Testis (tissue), 3 donors: Measurements from ENCODE around the gene MBTD1. TPM values are rescaled to one million over a fixed set of nuclear protein-coding genes. Genes with fewer than 3 reads are reported as not detected.

ENCODE experiments used
- DNase-seq: peaks from one replicate; pipeline ENCODE4 v3.0.0-alpha.2; 2019
- H3K27ac ChIP-seq, 2 donors: fragments of 200-600 bp; sonication (generic); one replicate each; pipeline ENCODE4 v1.5.1; 2019
- H3K27me3 ChIP-seq: fragments of 200-600 bp; sonication (generic); one replicate; pipeline ENCODE4 v1.5.1; 2019
- H3K36me3 ChIP-seq: fragments of 200-600 bp; sonication (generic); one replicate; pipeline ENCODE4 v1.5.1; 2017; ENCODE audit warnings: low read depth; ENCODE audit errors: missing control alignments
- H3K4me1 ChIP-seq: fragments of 200-600 bp; sonication (generic); one replicate; pipeline ENCODE4 v1.5.1; 2019
- H3K4me3 ChIP-seq, 2 donors: fragments of 200-600 bp; sonication (generic); one replicate each; pipeline ENCODE4 v1.5.1; 2017 to 2019
- H3K9me3 ChIP-seq: fragments of 200-600 bp; sonication (generic); one replicate; pipeline ENCODE4 v1.5.1; 2017
- CTCF ChIP-seq, 3 experiments: fragments of 450-650 bp in 2 of 3; fragments of 200-600 bp in 1 of 3; sonication (generic) in 1 of 3; IDR thresholded peaks; one replicate each; pipeline ENCODE4 v1.5.1; 2016 to 2019; ENCODE audit warnings: antibody characterized with exemption in 3 of 3, mild to moderate bottlenecking in 2 of 3, moderate library complexity in 1 of 3
- POLR2A ChIP-seq: fragments of 450-650 bp; IDR thresholded peaks from one replicate; pipeline ENCODE4 v1.6.1; 2017; ENCODE audit warnings: antibody characterized with exemption, mild to moderate bottlenecking, moderate library complexity
- WGBS, 2 donors: methylation state at CpG; one replicate each; pipeline ENCODE4 v1.1.5; 2018; 5-methylcytosine and 5-hydroxymethylcytosine counted together
- intact Hi-C: fragments of 100-400 bp; cut with DNase I; formaldehyde crosslinking; loops from one replicate; pipeline ENCODE4 v1.15.1; 2023; ENCODE audit warnings: low total_unique reads
- polyA plus RNA-seq: library from polyadenylated mRNA; stranded (reverse); fragments of 350-450 nt; fragmentation: Illumina TruSeq; extraction: RNeasy Lipid Tissue Mini Kit (QIAGEN cat#74804); gene quantifications from one replicate; pipeline ENCODE4 v1.2.3, GENCODE V29; 2014; ENCODE audit warnings: low read depth, low replicate concordance; ENCODE audit not compliant: insufficient read depth
- total RNA-seq, 2 donors: library from RNA; depleted of rRNA; stranded (reverse); fragments of >200 nt; gene quantifications; one replicate each; pipeline ENCODE4 v1.2.3, GENCODE V29; 2016

MBTD1 gene
- total and polyA plus RNA-seq, 3 donors from 2014 or later: 49.1 to 68.3 (median 55.2) TPM

- peak within 1 kb of the TSS; percentile 97 to 100 for H3K4me3 ChIP-seq
- no peaks in the 10 kb centered on the region for H3K36me3 ChIP-seq
- peak in 1 of 3 experiments; percentile 23 for TF ChIP-seq CTCF (IDR thresholded peaks at IDR 0.05)
- no peak for TF ChIP-seq POLR2A
- 0 to 1% methylated on average over 43 to 83 of the region's 93 CpGs for WGBS, 2 donors
- H3K27me3 ChIP-seq: no peaks in the 10 kb centered on the region
- peak within 1 kb of the TSS; percentile 96 to 98 for H3K27ac ChIP-seq
- intact Hi-C loops: no loop called here
- peak; percentile 96 for DNase-seq
- no peaks in the 10 kb centered on the region for H3K9me3 ChIP-seq
- H3K4me1 ChIP-seq: peaks cover 27% of the 10 kb centered on the region
Measured at GRCh38 chr17:51260237-51261023, 581 bp upstream of the MBTD1 start, which contains the start of gene UTP18. Gene UTP18 (plus strand): TSS chr17:51260546. CDS start chr17:51260585, 39 bp downstream.

GRCh38 chr17:51258756-51259563 lies 889 bp downstream of the MBTD1 start:
- DNase-seq: peak; percentile 63
- Histone ChIP-seq H3K27ac (peak overlapping the region; percentile 96 to 98), H3K27me3 (no peaks in the 10 kb centered on the region), H3K9me3 (no peaks in the 10 kb centered on the region), H3K4me3 (peak overlapping the region; percentile 97 to 100), H3K4me1 (peaks cover 27% of the 10 kb centered on the region), H3K36me3 (no peaks in the 10 kb centered on the region)
- intact Hi-C loops: no loop called here
- TF ChIP-seq CTCF (IDR thresholded peaks at IDR 0.05): no peak
- TF ChIP-seq POLR2A: no peak
- 0 to 1% methylated on average over 17 to 18 of the region's 18 CpGs for WGBS, 2 donors

- H3K27me3 ChIP-seq: no peaks in the 10 kb centered on the region
- DNase-seq: no peak
Measured at GRCh38 chr17:51257150-51258081, 2.4 kb downstream of the MBTD1 start.

More at GRCh38 chr17:51257150-51258081, 2.4 kb downstream of the MBTD1 start:
- H3K9me3 ChIP-seq: no peaks in the 10 kb centered on the region
- no peak overlapping the region for H3K27ac ChIP-seq
- H3K4me3 ChIP-seq: peak overlapping the region in 1 of 2 donors; percentile 100
- WGBS, 2 donors: 62 to 77% methylated on average over 3 of the region's 3 CpGs
- no peak for TF ChIP-seq POLR2A
- TF ChIP-seq CTCF (IDR thresholded peaks at IDR 0.05): no peak
- peaks cover 27% of the 10 kb centered on the region for H3K4me1 ChIP-seq
- intact Hi-C loops: no loop called here
- H3K36me3 ChIP-seq: no peaks in the 10 kb centered on the region
